Panc1 (cell line): ENCODE data around the gene INTS3. TPM values are rescaled to one million over a fixed set of nuclear protein-coding genes. Genes with fewer than 3 reads are reported as not detected.

Experiments used
- ATAC-seq: fragments of 200-7000 bp; cut with Tn5 transposase; 2 replicates; pipeline ENCODE4 v1.9.1; 2020; ENCODE audit warnings: mild to moderate bottlenecking, moderate library complexity
- BruUV-seq: library from RNA; stranded (reverse); fragments of 400-500 nt; replicated peaks from 2 replicates; lab custom pipeline; 2021; lab: Mats Ljungman, UMichigan
- CTCF ChIA-PET: fragments of 300-600 bp; sonication (Branson Sonifier 250); formaldehyde crosslinking; loops from one replicate; lab custom pipeline; 2022; ENCODE audit warnings: antibody characterized with exemption; lab: Charles Lee
- POLR2A ChIA-PET: fragments of 300-600 bp; sonication (Branson Sonifier 250); formaldehyde crosslinking; loops from one replicate; lab custom pipeline; 2022; ENCODE audit warnings: antibody characterized with exemption; lab: Charles Lee
- DNase-seq: peaks from one replicate; pipeline ENCODE4 v3.0.0-alpha.2; 2010; ENCODE audit warnings: low read depth, low spot score
- H3K27ac ChIP-seq: 2 replicates; pipeline ENCODE4 v1.5.1; 2011; ENCODE audit warnings: mild to moderate bottlenecking, low read length, inconsistent platforms
- H3K27me3 ChIP-seq: fragments of 200-500 bp; sonication (Bioruptor generic); 2 replicates; pipeline ENCODE4 v1.6.0; 2014; ENCODE audit warnings: low read length, inconsistent platforms; ENCODE audit not compliant: control insufficient read depth, insufficient read depth
- H3K36me3 ChIP-seq: fragments of 200-500 bp; sonication (Bioruptor generic); 2 replicates; pipeline ENCODE4 v1.5.1; 2014; ENCODE audit warnings: inconsistent platforms, mild to moderate bottlenecking, low read length, moderate library complexity; ENCODE audit not compliant: control insufficient read depth, insufficient read depth
- H3K4me1 ChIP-seq: 2 replicates; pipeline ENCODE4 v1.5.1; 2011; ENCODE audit warnings: inconsistent platforms, mild to moderate bottlenecking, low read length, moderate library complexity; ENCODE audit not compliant: control insufficient read depth, insufficient read depth
- H3K4me3 ChIP-seq, 2 experiments: 2 replicates each; pipeline ENCODE4 v1.5.1; 2011 to 2012; ENCODE audit warnings: low read depth in 2 of 2, low read length in 2 of 2, mild to moderate bottlenecking in 2 of 2, inconsistent platforms in 1 of 2, moderate library complexity in 1 of 2
- H3K9me3 ChIP-seq: fragments of 200-500 bp; sonication (Bioruptor generic); 2 replicates; pipeline ENCODE4 v1.5.1; 2014; ENCODE audit warnings: low read depth, mild to moderate bottlenecking, inconsistent platforms, low read length, moderate library complexity; ENCODE audit not compliant: control insufficient read depth, insufficient read depth
- CTCF ChIP-seq: fragments of 450-650 bp; IDR thresholded peaks from 2 replicates; pipeline ENCODE4 v1.5.1; 2017; ENCODE audit warnings: mild to moderate bottlenecking
- POLR2AphosphoS5 ChIP-seq: IDR thresholded peaks from 2 replicates; pipeline ENCODE4 v1.6.1; 2012; ENCODE audit warnings: mild to moderate bottlenecking, low read depth, low read length, moderate library complexity
- REST ChIP-seq, 2 experiments: IDR thresholded peaks; 2 replicates each; pipeline ENCODE4 v1.6.1; 2011 to 2012; ENCODE audit warnings: low read depth in 2 of 2, control low read depth in 1 of 2, low read length in 1 of 2, mild to moderate bottlenecking in 1 of 2, moderate library complexity in 1 of 2; ENCODE audit not compliant: insufficient read depth in 1 of 2
- SIN3A ChIP-seq: IDR thresholded peaks from 2 replicates; pipeline ENCODE4 v1.6.1; 2012; ENCODE audit warnings: low read depth, mild to moderate bottlenecking, low read length, moderate library complexity, borderline replicate concordance; ENCODE audit not compliant: insufficient read depth
- TCF7L2 ChIP-seq: IDR thresholded peaks from 2 replicates; pipeline ENCODE4 v1.6.1; 2011; ENCODE audit warnings: mild to moderate bottlenecking, low read depth, low read length, inconsistent platforms
- in situ Hi-C: cut with HindIII; loops from 2 replicates; pipeline ENCODE4 v1.10.0; 2016; ENCODE audit warnings: low sequenced_read_pairs, low pct_unique_long_range_greater_than_20kb
- intact Hi-C: fragments of 100-400 bp; cut with micrococcal nuclease; formaldehyde crosslinking; loops from one replicate; pipeline ENCODE4 v1.10.0; 2022; ENCODE audit not compliant: unreplicated experiment
- total RNA-seq: library from RNA; stranded (reverse); gene quantifications from one replicate; pipeline ENCODE4 v1.2.1, GENCODE V29; 2021; ENCODE audit not compliant: unreplicated experiment

Gene INTS3
- total RNA-seq, 1 experiment from 2014 or later = 77.3 TPM

- in situ Hi-C loops = no loop called here
- no peaks in the 10 kb centered on the region for H3K36me3 ChIP-seq
- H3K27ac ChIP-seq = no peak overlapping the region
- ATAC-seq = no peak
- CTCF ChIA-PET = no interaction called here
- no peak overlapping the region for H3K4me3 ChIP-seq
- DNase-seq = no peak
- H3K4me1 ChIP-seq = no peaks in the 10 kb centered on the region
- POLR2A ChIA-PET = interaction anchor here (0.6 kb wide), 1 partner anchor 179 kb away, joined by 4 read pairs; no protein-coding TSS in a partner anchor
- no peaks in the 10 kb centered on the region for H3K9me3 ChIP-seq
- TF ChIP-seq POLR2AphosphoS5 (no peak), SIN3A (no peak), CTCF (no peak), TCF7L2 (no peak), REST (IDR thresholded peaks at IDR 0.05; ENCODE audit: insufficient read depth in 1 of 2, low read depth in 2 of 2, low read length in 1 of 2) (no peak)
- no peaks in the 10 kb centered on the region for H3K27me3 ChIP-seq
- no TSS peak for BruUV-seq
- intact Hi-C loops = no loop called here
Measured at GRCh38 chr1:153791648-153792253, 63.9 kb downstream of the INTS3 start.

- in situ Hi-C loops (no loop called here), intact Hi-C loops (no loop called here)
- Histone ChIP-seq H3K4me1 (no peaks in the 10 kb centered on the region), H3K4me3 (no peak overlapping the region), H3K36me3 (no peaks in the 10 kb centered on the region), H3K27ac (no peak overlapping the region), H3K27me3 (no peaks in the 10 kb centered on the region), H3K9me3 (no peaks in the 10 kb centered on the region)
- no TSS peak for BruUV-seq
- POLR2A ChIA-PET = no interaction called here
- ATAC-seq = no peak
- TF ChIP-seq TCF7L2 (no peak), POLR2AphosphoS5 (no peak), REST (IDR thresholded peaks at IDR 0.05; ENCODE audit: insufficient read depth in 1 of 2, low read depth in 2 of 2, low read length in 1 of 2) (no peak), CTCF (no peak), SIN3A (no peak)
- DNase-seq = no peak
- CTCF ChIA-PET = interaction anchor here (0.5 to 1.0 kb wide), 2 partner anchors 9 to 129 kb away, joined by 4 to 6 read pairs; no protein-coding TSS in a partner anchor
Measured at GRCh38 chr1:153792631-153793041, 64.8 kb downstream of the INTS3 start.
